ENCODE measurements around the gene C9orf50. TPM values are rescaled to one million over a fixed set of nuclear protein-coding genes. Genes with fewer than 3 reads are reported as not detected.

The C9orf50 gene
- total RNA-seq, 1 experiment from 2014 or later: not detected

- POLR2A ChIA-PET: no interaction called here
- H3K4me3 ChIP-seq (ENCODE audit: low read depth in 2 of 2, low read length in 2 of 2): peak overlapping the region in 1 of 2 experiments; percentile 65; a peak in 2 of 4 replicates
Observed at GRCh38 chr9:129567329-129567728, 53.6 kb downstream of the C9orf50 start.

GRCh38 chr9:129566563-129567266 is 54.2 kb downstream of the C9orf50 start:
- DNase-seq (ENCODE audit: low read depth, low spot score) (no peak), ATAC-seq (no peak)
- intact Hi-C loops (cut with micrococcal nuclease; ENCODE audit: unreplicated experiment): no loop called here
- Histone ChIP-seq H3K4me3 (ENCODE audit: low read depth in 2 of 2, low read length in 2 of 2) (no peak overlapping the region), H3K4me1 (ENCODE audit: control insufficient read depth, insufficient read depth, low read length) (peaks cover 7% of the 10 kb centered on the region), H3K9me3 (ENCODE audit: control insufficient read depth, insufficient read depth, low read depth, low read length) (no peaks in the 10 kb centered on the region), H3K27me3 (ENCODE audit: control insufficient read depth, insufficient read depth, low read length) (no peaks in the 10 kb centered on the region), H3K27ac (ENCODE audit: low read length) (no peak overlapping the region), H3K36me3 (ENCODE audit: control insufficient read depth, insufficient read depth, low read length) (no peaks in the 10 kb centered on the region)
- BruUV-seq (replicated peaks): no TSS peak
- in situ Hi-C loops (cut with HindIII; ENCODE audit: low pct_unique_long_range_greater_than_20kb, low sequenced_read_pairs): no loop called here
- ChIA-PET CTCF (interaction anchor here (0.6 to 0.7 kb wide), 3 partner anchors 19 to 98 kb away, joined by 4 to 11 read pairs (median 7); no protein-coding TSS in a partner anchor), POLR2A (no interaction called here)
- TF ChIP-seq CTCF (IDR thresholded peaks at IDR 0.05): no peak
- no peak for TF ChIP-seq SIN3A (IDR thresholded peaks at IDR 0.05; ENCODE audit: borderline replicate concordance, insufficient read depth, low read depth, low read length)

More at GRCh38 chr9:129567329-129567728, 53.6 kb downstream of the C9orf50 start:
- intact Hi-C loops (cut with micrococcal nuclease; ENCODE audit: unreplicated experiment): no loop called here
- in situ Hi-C loops (cut with HindIII; ENCODE audit: low pct_unique_long_range_greater_than_20kb, low sequenced_read_pairs): no loop called here
- CTCF ChIA-PET: interaction anchor here (0.7 kb wide), 2 partner anchors 19 to 98 kb away, joined by 7 to 11 read pairs; no protein-coding TSS in a partner anchor
- Histone ChIP-seq H3K36me3 (ENCODE audit: control insufficient read depth, insufficient read depth, low read length) (no peaks in the 10 kb centered on the region), H3K27ac (ENCODE audit: low read length) (no peak overlapping the region), H3K9me3 (ENCODE audit: control insufficient read depth, insufficient read depth, low read depth, low read length) (no peaks in the 10 kb centered on the region), H3K27me3 (ENCODE audit: control insufficient read depth, insufficient read depth, low read length) (no peaks in the 10 kb centered on the region), H3K4me1 (ENCODE audit: control insufficient read depth, insufficient read depth, low read length) (peaks cover 6% of the 10 kb centered on the region)
- no peak for ATAC-seq
- TF ChIP-seq REST (IDR thresholded peaks at IDR 0.05; ENCODE audit: insufficient read depth in 1 of 2, low read depth in 2 of 2, low read length in 1 of 2): no peak
- TF ChIP-seq TCF7L2 (IDR thresholded peaks at IDR 0.05; ENCODE audit: low read depth, low read length): no peak
- no peak for TF ChIP-seq SIN3A (IDR thresholded peaks at IDR 0.05; ENCODE audit: borderline replicate concordance, insufficient read depth, low read depth, low read length)
- TF ChIP-seq CTCF (IDR thresholded peaks at IDR 0.05): no peak
- TF ChIP-seq POLR2AphosphoS5 (IDR thresholded peaks at IDR 0.05; ENCODE audit: low read depth, low read length): no peak
- BruUV-seq (replicated peaks): no TSS peak
- no peak for DNase-seq (ENCODE audit: low read depth, low spot score)

All from Panc1 (cell line).